GM10266 (cell line): ENCODE measurements around the gene SLC30A3.
A peak's percentile ranks its signal among the peaks of the same experiment; 100 is the strongest.

ENCODE experiments used
- DNase-seq: peaks from one replicate; pipeline ENCODE4 v3.0.0; 2012; ENCODE audit errors: extremely low spot score
- CTCF ChIP-seq: IDR thresholded peaks from 2 replicates; pipeline ENCODE4 v1.5.1; 2012; ENCODE audit warnings: mild to moderate bottlenecking, low read depth; ENCODE audit not compliant: control insufficient read depth, insufficient read depth; ENCODE audit errors: missing control alignments

The SLC30A3 gene

GRCh38 chr2:27219091-27219490 is 43.8 kb downstream of the SLC30A3 start:
- no peak for DNase-seq
- no peak for TF ChIP-seq CTCF

- no peak for TF ChIP-seq CTCF
- DNase-seq = no peak
These were observed 44.2 kb downstream of the SLC30A3 start for GRCh38 chr2:27218614-27219013.

GRCh38 chr2:27217173-27218121 is 45.4 kb downstream of the SLC30A3 start, which contains the start of gene CAD:
Gene CAD, plus strand, starts transcription at chr2:27217369. Its CDS starts 183 bp downstream, at chr2:27217552.
- peak; percentile 91 for DNase-seq
- peak; percentile 39 for TF ChIP-seq CTCF

- no peak for DNase-seq
- no peak for TF ChIP-seq CTCF
These were observed 46.3 kb downstream of the SLC30A3 start for GRCh38 chr2:27216416-27217137.

GRCh38 chr2:27214941-27215340 is 47.9 kb downstream of the SLC30A3 start:
- no peak for TF ChIP-seq CTCF
- no peak for DNase-seq

- TF ChIP-seq CTCF = no peak
- no peak for DNase-seq
These were observed 50.0 kb downstream of the SLC30A3 start for GRCh38 chr2:27212626-27213471.
